Measurements from ENCODE around the gene LBH.
A peak's percentile ranks its signal among the peaks of the same experiment; 100 is the strongest.

The LBH gene

DNA sequence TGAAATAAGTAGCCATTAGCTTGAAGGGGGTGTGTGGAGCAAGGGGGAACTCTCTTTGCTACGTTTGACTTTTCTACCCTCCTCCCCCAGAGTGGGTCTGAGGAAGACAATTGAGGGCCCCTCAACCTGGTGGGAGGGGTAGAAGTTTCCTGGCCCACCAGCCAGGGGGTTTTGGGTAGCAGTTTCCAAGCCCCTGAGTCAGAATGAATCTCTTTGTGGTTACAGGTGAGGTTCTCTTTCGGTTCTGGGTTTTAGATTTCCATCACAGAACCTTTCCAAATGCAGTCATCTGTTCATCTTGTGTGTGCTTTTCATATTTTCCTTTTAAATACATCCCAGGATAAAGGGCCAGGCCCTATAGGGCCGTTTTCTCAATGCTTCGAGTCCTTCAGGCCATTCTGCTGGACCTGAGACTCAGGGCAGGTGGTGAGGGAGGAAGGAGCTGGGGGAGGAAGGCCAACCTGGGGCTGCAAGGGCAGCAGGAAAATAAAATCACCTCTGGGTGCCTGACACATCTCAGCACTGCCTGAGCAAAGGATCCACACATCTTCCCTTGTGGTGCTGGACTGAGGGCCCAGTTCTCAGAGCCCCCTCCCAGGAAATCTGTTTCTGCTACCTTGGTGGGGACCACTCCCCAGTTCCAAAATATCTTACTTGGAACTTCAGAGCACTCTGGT lies 4.7 kb downstream of the LBH start:
- no peak for DNase-seq

DNA sequence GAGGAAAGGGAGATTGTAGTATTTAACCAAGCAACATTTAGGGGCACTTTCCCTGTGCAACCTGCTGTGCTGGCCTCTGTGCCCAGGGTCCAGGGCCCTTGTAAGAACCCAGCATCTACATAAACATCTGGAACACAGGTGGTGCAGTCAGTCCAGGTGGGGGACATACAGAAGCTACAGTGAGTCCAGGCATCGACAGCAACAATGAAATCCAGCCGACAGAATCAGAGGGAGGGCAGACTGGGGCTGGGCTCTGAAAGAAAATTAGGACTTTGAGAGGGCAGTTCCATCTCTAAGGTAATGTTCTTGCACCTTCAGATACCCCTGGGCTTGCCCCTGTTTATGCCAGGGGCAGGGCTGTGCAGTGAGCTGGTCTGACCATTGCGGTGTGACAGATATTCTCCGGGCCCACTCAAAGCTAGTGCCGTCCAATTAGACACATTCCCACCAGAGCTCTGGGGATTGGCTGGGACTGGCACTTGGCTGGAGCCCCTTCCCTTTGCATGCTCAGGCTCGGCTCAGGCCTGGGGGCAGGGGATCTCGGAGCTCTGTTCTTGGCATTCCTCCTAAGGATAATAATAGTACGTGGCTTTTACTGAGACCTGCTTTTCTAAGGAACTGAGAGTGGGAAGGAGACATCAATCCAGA lies 5.4 kb downstream of the LBH start:
- DNase-seq, result no peak

DNA sequence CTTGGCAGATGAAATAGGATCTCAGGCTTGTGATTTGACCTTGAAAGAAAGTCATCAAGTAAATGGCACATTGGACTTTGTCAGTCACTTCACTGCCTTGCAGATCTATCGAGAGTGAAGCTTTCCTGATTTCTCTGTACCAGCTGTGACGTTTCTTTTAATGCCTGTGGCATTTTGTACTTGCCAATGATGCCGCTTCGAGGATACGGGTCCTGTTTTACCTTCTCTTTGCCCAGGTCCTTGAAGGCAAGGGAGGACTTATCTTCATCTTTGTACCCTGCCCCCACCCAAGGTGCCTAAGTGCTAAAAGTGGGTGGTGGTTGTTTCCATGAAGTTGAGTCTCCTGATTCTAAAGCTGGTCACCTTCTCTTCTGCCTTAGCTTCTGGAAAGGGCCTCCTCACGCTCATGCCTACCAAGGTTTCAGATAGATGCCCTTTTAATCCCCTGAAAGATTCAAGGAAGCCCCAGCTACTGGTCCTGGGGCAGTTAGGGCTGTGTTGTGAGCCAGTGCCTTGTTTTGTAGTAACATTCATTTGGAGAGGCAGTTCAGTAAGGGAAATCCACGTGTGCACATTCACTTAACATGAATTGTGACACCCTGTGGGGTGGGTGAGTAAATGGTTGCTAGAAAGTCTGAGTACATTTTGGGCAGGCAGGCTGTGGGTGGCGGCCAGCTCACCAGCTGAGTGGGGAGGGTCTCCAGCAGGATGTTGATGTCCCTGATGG lies 6.1 kb downstream of the LBH start:
- DNase-seq, result peak in 1 of 2 donors; percentile 40

- DNase-seq, result no peak
Observed at GRCh38 chr2:30237966-30238800, 6.8 kb downstream of the LBH start.

DNA sequence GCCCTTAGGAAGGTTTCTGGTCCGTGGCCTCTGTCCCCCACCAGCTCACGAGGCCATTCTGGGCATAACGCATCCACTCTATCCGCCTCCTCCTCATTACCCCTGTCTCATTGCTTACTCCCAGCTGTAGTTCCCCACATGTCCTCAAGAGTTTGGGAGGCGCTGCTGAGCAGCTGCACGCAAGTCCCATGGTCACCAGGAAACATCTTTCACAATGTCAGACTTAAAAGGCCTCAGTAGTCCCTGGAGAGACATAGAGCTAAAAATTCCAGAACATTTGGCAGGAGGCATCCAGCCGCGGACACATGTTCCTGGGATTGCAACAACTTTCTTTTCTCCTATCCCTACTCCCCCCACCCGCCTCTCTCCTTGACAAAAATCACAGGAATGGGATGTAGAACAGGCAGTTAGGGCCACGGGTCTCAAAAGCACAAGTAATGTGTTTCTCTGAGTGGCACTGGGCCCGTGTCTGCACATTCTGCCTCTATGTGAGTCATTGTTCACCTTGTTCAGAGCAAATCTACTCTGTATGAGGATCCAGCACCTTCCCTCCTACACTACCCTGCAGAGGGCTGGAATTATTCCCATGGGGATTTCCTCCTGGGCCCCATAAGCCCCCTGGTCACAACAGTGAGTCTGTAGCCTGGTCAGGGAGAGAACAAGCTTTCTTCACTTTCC lies 8.1 kb downstream of the LBH start:
- peak; percentile 69 to 75 for DNase-seq

GRCh38 chr2:30239986-30240752 lies 8.8 kb downstream of the LBH start:
- DNase-seq, result no peak

DNA sequence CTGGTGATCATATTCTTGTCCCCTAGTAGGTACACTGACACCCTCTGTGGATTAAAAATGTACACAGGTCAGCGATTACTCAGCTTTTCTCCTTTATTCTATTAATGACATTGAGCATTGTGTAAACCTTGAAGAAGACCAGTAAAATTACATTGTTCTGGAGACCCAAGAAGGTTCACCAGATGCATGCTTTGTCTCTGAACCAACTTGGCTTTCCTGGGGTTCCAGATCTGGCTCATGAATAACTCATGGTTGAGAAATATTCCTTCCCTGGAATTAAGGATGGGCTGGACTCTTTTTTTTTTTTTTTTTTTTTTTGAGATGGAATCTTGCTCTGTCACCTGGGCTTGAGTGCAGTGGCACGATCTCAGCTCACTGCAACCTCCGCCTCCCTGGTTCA lies 11.9 kb downstream of the LBH start:
- DNase-seq, result no peak

GRCh38 chr2:30245364-30245763 lies 14.0 kb downstream of the LBH start:
- no peak for DNase-seq

DNA sequence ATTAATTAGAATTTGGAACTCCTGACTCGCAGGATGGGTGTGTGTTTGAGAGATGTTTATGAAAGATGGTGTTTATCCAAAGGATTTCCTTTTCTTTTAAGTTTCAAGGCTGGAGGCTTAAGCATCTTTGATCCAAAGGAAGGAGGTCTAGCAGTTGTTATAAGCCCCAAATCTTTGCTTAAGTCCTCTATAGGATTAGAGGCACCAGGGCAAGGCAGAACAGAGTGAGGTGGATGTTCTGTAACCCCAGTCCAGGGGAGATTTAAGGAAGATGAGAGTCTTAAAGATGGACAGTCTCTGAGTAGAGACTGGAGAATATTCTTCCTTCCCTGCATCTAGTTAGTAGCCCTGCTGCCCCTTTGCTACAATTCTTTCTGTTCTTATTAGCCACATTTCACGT lies 17.5 kb downstream of the LBH start:
- DNase-seq, result no peak

DNA sequence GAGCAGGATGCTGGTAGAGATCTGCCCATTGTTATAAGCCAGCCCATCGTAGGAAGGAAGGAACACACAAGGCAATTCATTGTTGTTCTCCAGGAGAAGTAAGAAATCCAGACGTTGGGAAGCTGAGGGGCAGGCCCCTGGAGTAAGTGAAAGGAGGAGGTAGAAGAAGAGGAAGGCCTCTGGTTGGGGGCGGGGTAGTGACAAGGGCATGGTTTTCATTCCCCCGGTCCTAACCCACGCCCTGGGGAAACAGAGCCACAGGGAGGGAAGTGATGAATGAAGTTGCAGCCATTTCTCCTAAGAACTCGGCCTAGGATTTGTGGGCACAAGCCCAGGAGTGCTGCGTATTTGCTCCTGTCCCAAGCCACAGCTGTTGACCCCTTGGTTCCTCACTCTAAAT lies 18.0 kb downstream of the LBH start:
- DNase-seq, result no peak

- DNase-seq, result no peak
Observed at GRCh38 chr2:30250421-30250820, 19.1 kb downstream of the LBH start.

GRCh38 chr2:30252723-30253701 lies 21.7 kb downstream of the LBH start:
- DNase-seq, result peak in 1 of 2 donors; percentile 54

DNA sequence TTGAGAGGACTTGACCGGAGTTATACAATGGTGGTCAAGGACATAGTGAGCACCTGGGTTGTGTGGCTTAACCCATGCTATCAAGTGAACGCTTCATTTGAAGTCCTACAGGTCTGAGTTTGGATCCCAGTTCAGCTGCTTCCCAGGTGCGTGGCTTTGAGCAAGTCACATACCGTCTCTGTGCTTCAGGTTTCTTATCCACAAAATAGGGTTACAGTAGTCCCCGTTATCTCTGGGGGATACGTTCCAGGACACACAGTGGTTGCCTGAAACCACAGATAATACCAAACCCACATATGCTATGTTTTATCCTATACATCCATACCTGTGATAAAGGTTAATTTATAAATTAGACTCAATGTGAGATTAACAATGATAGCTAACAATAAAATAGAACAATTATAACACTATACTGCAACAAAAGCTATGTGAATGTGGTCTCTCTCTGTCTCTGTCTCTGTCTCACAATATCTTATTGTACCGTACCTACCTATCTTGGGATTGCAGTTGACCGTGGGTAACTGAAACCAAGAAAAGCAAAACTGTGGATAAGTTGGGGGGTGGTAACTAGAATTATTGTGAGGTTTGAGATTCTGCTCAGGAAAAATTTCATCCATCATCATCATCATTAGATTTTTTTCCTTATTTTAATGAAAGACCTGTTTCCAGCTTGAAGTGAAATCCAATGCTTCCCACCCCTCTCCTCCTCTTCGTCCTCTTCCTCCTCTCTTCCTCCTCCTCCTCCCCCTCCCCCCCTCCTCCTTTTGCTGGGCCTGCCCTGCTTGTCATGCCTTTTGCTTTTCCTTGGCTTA lies 22.7 kb downstream of the LBH start:
- DNase-seq, result no peak

- no peak for DNase-seq
Observed at GRCh38 chr2:30254685-30255001, 23.3 kb downstream of the LBH start.

- no peak for DNase-seq
Observed at GRCh38 chr2:30255026-30255425, 23.7 kb downstream of the LBH start.

GRCh38 chr2:30255466-30256408 lies 24.4 kb downstream of the LBH start:
- DNase-seq, result no peak

DNA sequence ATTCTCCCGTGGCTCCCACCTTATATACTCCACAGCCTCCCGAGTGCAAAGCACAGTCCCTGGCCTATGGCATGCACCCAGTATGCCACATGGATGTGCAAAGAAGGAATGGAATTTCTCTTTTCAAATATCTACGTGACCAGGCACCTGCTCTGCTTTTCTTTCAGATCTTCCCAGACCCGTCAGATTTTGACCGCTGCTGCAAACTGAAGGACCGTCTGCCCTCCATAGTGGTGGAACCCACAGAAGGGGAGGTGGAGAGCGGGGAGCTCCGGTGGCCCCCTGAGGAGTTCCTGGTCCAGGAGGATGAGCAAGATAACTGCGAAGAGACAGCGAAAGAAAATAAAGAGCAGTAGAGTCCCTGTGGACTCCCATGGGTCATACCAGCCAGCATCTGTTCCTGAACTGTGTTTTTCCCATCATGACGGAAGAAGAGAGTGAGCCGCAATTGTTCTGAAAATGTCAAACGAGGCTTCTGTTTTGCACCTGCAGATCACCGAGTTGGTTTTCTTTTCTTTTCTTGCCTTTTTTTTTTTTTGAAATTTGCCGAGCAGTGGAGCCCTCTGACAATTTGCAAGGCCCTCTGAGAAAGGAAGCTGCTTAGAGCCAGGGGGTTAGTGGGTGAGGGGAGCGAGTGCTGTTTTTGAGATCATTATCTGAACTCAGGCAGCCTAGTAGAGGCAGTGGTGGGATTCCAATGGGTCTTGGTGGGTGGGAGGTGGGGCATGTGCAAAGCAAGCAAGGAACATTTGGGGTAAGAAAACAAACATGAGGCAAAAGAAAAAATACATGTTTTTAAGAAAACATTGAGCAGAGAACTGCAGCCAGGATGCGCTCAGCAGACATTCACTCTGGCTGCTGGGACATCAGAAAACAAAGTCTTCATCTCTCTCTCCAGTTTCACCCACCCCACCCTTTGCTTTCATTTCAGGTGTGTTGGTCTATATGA lies 26.2 kb downstream of the LBH start:
- no peak for DNase-seq

All from stimulated activated CD4-positive, alpha-beta T cell treated with anti-CD3 and anti-CD28 coated beads, Interleukin-2, amount 100 ng/mL, for 48 hours (primary cell).